SK-N-SH treated with all-trans-retinoic acid at 6 μM for 48 hours (cell line): ENCODE results near the gene NRXN2.

Experiments
- ATAC-seq: fragments of 200-7000 bp; cut with Tn5 transposase; 3 replicates; pipeline ENCODE4 v1.9.1; 2020; ENCODE audit warnings: mild to moderate bottlenecking, moderate library complexity
- ARNTL ChIP-seq: fragments of 450-650 bp; formaldehyde crosslinking; IDR thresholded peaks from 2 replicates; pipeline ENCODE4 v1.5.0; 2020; ENCODE audit warnings: low read depth, mild to moderate bottlenecking, moderate library complexity, borderline replicate concordance
- BACH2 ChIP-seq: fragments of 250-450 bp; sonication (Bioruptor Pico); IDR thresholded peaks from 2 replicates; pipeline ENCODE4 v1.9.0; 2021; ENCODE audit warnings: mild to moderate bottlenecking, borderline replicate concordance
- CSDC2 ChIP-seq: fragments of 250-450 bp; sonication (Bioruptor Pico); IDR thresholded peaks from 2 replicates; pipeline ENCODE4 v1.5.0; 2020; ENCODE audit warnings: mild to moderate bottlenecking, moderate library complexity
- ESRRG ChIP-seq: fragments of 250-450 bp; sonication (Bioruptor Pico); IDR thresholded peaks from 2 replicates; pipeline ENCODE4 v1.6.1; 2021; ENCODE audit warnings: mild to moderate bottlenecking
- GLIS3 ChIP-seq: fragments of 250-450 bp; sonication (Bioruptor Pico); IDR thresholded peaks from 2 replicates; pipeline ENCODE4 v1.5.0; 2020; ENCODE audit warnings: mild to moderate bottlenecking, moderate library complexity
- ISL1 ChIP-seq: fragments of 250-450 bp; sonication (Bioruptor Pico); IDR thresholded peaks from 2 replicates; pipeline ENCODE4 v2.1.2; 2022; ENCODE audit warnings: mild to moderate bottlenecking, moderate library complexity
- OSR1 ChIP-seq: fragments of 250-450 bp; sonication (Bioruptor Pico); IDR thresholded peaks from 2 replicates; pipeline ENCODE4 v1.8.0; 2022; ENCODE audit warnings: moderate library complexity, mild to moderate bottlenecking, inconsistent platforms
- PPARA ChIP-seq: fragments of 250-450 bp; sonication (Bioruptor Pico); IDR thresholded peaks from 2 replicates; pipeline ENCODE4 v1.5.0; 2020; ENCODE audit warnings: mild to moderate bottlenecking, borderline replicate concordance
- RARB ChIP-seq: fragments of 250-450 bp; sonication (Bioruptor Pico); IDR thresholded peaks from 2 replicates; pipeline ENCODE4 v1.8.0; 2021; ENCODE audit warnings: mild to moderate bottlenecking, moderate library complexity
- SNAI2 ChIP-seq: fragments of 250-450 bp; sonication (Bioruptor Pico); IDR thresholded peaks from 2 replicates; pipeline ENCODE4 v1.5.0; 2020; ENCODE audit warnings: mild to moderate bottlenecking, moderate library complexity
- TCF4 ChIP-seq: fragments of 250-450 bp; sonication (Bioruptor Pico); IDR thresholded peaks from 2 replicates; pipeline ENCODE4 v1.8.0; 2021; ENCODE audit warnings: mild to moderate bottlenecking, moderate library complexity, borderline replicate concordance
- TOX ChIP-seq: fragments of 250-450 bp; sonication (Bioruptor Pico); IDR thresholded peaks from 2 replicates; pipeline ENCODE4 v1.8.0; 2021; ENCODE audit warnings: mild to moderate bottlenecking, moderate library complexity, borderline replicate concordance
- ZC3H10 ChIP-seq: fragments of 250-450 bp; sonication (Bioruptor Pico); IDR thresholded peaks from 2 replicates; pipeline ENCODE4 v1.5.1; 2021; ENCODE audit warnings: mild to moderate bottlenecking, moderate library complexity
- ZFP3 ChIP-seq: fragments of 250-450 bp; sonication (Bioruptor Pico); IDR thresholded peaks from 2 replicates; pipeline ENCODE4 v1.5.0; 2020; ENCODE audit warnings: mild to moderate bottlenecking, moderate library complexity
- ZFP30 ChIP-seq: fragments of 450-650 bp; formaldehyde crosslinking; IDR thresholded peaks from 2 replicates; pipeline ENCODE4 v1.5.0; 2022; ENCODE audit warnings: mild to moderate bottlenecking, moderate library complexity
- ZNF565 ChIP-seq: fragments of 450-650 bp; formaldehyde crosslinking; conservative IDR thresholded peaks from 2 replicates; pipeline ENCODE4 v1.5.0; 2020; ENCODE audit warnings: low read depth, mild to moderate bottlenecking, moderate library complexity
- ZNF70 ChIP-seq: fragments of 450-650 bp; formaldehyde crosslinking; IDR thresholded peaks from 2 replicates; pipeline ENCODE4 v1.5.0; 2020; ENCODE audit warnings: mild to moderate bottlenecking, moderate library complexity
- ZNF8 ChIP-seq: fragments of 450-650 bp; formaldehyde crosslinking; IDR thresholded peaks from 2 replicates; pipeline ENCODE4 v1.5.0; 2020; ENCODE audit warnings: mild to moderate bottlenecking, moderate library complexity
- TF ChIP-seq, protein P1 (sequence below): fragments of 250-450 bp; sonication (Bioruptor Pico); IDR thresholded peaks from 2 replicates; pipeline ENCODE4 v1.8.0; 2021; ENCODE audit warnings: low read depth, mild to moderate bottlenecking, moderate library complexity, borderline replicate concordance
- TF ChIP-seq, protein P2 (sequence below): fragments of 250-450 bp; sonication (Bioruptor Pico); IDR thresholded peaks from 2 replicates; pipeline ENCODE4 v1.5.1; 2021; ENCODE audit warnings: mild to moderate bottlenecking, moderate library complexity
- TF ChIP-seq, protein P3 (sequence below): fragments of 250-450 bp; sonication (Bioruptor Pico); IDR thresholded peaks from 2 replicates; pipeline ENCODE4 v1.8.0; 2020; ENCODE audit warnings: mild to moderate bottlenecking, moderate library complexity, borderline replicate concordance

The NRXN2 gene

DNA sequence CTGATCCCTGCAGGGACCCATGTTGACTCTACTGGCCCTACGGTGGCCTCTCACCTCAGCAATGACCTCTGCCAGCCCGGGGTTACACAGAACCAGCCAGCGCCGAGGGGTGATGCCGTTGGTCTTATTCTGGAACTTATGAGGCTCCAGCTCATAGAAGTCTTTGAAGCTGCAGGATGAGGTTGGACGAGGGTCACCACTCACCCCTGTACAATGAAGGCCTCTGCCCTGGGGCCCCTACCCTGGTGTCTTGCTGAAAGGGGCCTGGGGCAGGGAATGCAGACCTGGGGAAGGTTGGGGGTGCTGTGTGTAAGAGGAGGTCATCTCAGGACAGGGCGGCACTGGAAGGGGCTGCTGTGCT, 30.0 kb upstream of the NRXN2 start:
- no peak for ATAC-seq
- TF ChIP-seq RARB (CRISPR knock-in tag) (no peak), ZFP30 (CRISPR knock-in tag) (no peak), PPARA (CRISPR knock-in tag) (no peak), ZNF565 (CRISPR knock-in tag) (no peak), ZNF8 (CRISPR knock-in tag) (no peak)
- TF ChIP-seq, protein P1, sequence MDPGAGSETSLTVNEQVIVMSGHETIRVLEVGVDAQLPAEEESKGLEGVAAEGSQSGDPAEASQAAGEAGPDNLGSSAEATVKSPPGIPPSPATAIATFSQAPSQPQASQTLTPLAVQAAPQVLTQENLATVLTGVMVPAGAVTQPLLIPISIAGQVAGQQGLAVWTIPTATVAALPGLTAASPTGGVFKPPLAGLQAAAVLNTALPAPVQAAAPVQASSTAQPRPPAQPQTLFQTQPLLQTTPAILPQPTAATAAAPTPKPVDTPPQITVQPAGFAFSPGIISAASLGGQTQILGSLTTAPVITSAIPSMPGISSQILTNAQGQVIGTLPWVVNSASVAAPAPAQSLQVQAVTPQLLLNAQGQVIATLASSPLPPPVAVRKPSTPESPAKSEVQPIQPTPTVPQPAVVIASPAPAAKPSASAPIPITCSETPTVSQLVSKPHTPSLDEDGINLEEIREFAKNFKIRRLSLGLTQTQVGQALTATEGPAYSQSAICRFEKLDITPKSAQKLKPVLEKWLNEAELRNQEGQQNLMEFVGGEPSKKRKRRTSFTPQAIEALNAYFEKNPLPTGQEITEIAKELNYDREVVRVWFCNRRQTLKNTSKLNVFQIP (CRISPR knock-in tag): no peak
- TF ChIP-seq, all 23 proteins: peak for 0

DNA sequence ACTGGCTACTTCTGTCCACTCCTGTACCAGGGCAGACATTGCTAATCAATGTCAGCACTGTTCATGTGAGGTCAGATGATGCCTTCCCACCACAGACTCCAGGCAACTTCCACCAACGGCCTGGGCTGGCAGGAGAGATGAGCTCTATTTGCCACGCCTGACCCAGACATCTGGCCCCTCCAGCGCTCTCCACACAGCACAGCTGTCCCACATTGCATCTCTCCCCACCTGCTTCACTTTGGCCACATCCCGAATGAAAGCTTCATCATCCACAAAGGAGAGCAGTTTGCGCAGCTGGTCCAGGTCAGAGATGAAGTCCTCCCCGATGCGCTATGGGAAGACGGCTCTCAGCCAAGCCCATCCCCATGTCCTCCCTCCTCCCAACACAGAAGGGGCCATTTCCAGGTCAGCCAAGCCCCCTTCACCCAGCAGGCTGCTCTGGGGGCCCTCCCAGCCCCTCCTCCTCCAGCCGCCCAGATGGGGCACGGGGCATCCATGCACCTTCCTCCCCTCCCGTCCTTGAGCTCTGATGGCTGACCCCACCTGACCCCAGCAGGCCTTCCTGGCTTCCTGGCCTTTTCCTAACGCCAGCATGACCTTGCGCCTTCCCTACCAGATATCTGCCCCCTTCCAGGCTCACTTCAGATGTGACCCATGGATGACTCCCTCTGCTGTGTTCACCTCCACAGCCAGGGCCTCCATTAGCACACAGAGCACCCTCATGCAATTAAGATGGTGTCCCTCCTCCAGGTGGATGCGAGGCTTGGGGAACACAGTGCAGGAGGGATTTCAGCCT, 29.4 kb upstream of the NRXN2 start:
- TF ChIP-seq SNAI2 (CRISPR knock-in tag): no peak

DNA sequence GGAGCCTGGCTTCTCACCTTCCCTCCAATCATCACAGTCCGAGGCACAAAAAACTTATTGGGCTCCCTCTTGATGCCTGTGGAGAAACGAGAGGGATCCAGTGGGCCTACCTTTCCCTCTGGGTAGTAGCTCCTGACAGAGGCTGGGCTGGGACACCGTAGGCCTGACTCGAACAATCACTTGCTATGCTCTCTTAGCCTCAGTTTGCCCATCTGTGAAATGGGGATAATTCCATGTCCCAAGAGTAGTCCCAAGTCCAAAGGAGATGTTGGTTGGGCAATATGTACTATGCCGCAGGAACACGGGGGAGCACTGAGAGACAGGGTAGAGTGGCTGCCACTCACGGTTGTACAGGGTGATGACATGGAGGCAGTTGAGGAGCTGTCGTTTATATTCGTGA, 28.6 kb upstream of the NRXN2 start:
- TF ChIP-seq ZFP30 (CRISPR knock-in tag): no peak
- no peak for TF ChIP-seq ESRRG
- TF ChIP-seq ZFP3: no peak
- TF ChIP-seq RARB (CRISPR knock-in tag): no peak
- TF ChIP-seq, protein P2, sequence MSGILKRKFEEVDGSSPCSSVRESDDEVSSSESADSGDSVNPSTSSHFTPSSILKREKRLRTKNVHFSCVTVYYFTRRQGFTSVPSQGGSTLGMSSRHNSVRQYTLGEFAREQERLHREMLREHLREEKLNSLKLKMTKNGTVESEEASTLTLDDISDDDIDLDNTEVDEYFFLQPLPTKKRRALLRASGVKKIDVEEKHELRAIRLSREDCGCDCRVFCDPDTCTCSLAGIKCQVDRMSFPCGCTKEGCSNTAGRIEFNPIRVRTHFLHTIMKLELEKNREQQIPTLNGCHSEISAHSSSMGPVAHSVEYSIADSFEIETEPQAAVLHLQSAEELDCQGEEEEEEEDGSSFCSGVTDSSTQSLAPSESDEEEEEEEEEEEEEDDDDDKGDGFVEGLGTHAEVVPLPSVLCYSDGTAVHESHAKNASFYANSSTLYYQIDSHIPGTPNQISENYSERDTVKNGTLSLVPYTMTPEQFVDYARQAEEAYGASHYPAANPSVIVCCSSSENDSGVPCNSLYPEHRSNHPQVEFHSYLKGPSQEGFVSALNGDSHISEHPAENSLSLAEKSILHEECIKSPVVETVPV (CRISPR knock-in tag): no peak
- no peak for TF ChIP-seq CSDC2 (CRISPR knock-in tag)
- no peak for TF ChIP-seq ZC3H10
- TF ChIP-seq ZNF70: no peak
- no peak for TF ChIP-seq OSR1
- TF ChIP-seq, all 23 proteins: peak for 0
- no peak for ATAC-seq

More for the DNA sequence above, 29.4 kb upstream of the NRXN2 start:
- ATAC-seq: no peak

DNA sequence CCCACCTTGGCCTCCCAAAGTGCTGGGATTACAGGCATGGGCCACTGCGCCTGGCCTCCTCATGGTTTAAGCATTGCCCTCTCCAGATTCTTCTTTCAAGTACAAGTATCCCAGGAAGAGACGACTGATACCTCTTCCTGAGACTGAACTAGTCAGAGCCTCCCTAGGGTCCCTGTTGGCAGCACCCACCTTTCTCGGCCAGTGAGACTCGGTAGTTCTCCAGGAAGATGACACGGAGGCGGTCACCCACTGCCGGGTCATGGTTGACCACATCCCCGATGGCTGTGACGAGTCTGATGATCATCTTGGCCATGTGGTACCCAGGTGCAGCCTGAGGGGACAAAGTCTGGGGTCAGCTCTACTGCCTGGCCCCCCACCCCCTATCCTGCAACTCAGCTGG, 28.1 kb upstream of the NRXN2 start:
- no peak for ATAC-seq
- no peak for TF ChIP-seq ISL1
- no peak for TF ChIP-seq RARB (CRISPR knock-in tag)
- no peak for TF ChIP-seq BACH2 (CRISPR knock-in tag)
- TF ChIP-seq GLIS3: no peak
- TF ChIP-seq ZFP3: no peak
- no peak for TF ChIP-seq SNAI2 (CRISPR knock-in tag)
- no peak for TF ChIP-seq TCF4 (CRISPR knock-in tag)
- TF ChIP-seq PPARA (CRISPR knock-in tag): no peak
- no peak for TF ChIP-seq ESRRG
- TF ChIP-seq ZNF70: no peak
- TF ChIP-seq CSDC2 (CRISPR knock-in tag): no peak
- TF ChIP-seq, protein P3, sequence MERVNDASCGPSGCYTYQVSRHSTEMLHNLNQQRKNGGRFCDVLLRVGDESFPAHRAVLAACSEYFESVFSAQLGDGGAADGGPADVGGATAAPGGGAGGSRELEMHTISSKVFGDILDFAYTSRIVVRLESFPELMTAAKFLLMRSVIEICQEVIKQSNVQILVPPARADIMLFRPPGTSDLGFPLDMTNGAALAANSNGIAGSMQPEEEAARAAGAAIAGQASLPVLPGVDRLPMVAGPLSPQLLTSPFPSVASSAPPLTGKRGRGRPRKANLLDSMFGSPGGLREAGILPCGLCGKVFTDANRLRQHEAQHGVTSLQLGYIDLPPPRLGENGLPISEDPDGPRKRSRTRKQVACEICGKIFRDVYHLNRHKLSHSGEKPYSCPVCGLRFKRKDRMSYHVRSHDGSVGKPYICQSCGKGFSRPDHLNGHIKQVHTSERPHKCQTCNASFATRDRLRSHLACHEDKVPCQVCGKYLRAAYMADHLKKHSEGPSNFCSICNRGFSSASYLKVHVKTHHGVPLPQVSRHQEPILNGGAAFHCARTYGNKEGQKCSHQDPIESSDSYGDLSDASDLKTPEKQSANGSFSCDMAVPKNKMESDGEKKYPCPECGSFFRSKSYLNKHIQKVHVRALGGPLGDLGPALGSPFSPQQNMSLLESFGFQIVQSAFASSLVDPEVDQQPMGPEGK (CRISPR knock-in tag): no peak
- TF ChIP-seq OSR1: no peak
- no peak for TF ChIP-seq ZFP30 (CRISPR knock-in tag)
- no peak for TF ChIP-seq ZC3H10
- TF ChIP-seq, all 23 proteins: peak for 0

DNA sequence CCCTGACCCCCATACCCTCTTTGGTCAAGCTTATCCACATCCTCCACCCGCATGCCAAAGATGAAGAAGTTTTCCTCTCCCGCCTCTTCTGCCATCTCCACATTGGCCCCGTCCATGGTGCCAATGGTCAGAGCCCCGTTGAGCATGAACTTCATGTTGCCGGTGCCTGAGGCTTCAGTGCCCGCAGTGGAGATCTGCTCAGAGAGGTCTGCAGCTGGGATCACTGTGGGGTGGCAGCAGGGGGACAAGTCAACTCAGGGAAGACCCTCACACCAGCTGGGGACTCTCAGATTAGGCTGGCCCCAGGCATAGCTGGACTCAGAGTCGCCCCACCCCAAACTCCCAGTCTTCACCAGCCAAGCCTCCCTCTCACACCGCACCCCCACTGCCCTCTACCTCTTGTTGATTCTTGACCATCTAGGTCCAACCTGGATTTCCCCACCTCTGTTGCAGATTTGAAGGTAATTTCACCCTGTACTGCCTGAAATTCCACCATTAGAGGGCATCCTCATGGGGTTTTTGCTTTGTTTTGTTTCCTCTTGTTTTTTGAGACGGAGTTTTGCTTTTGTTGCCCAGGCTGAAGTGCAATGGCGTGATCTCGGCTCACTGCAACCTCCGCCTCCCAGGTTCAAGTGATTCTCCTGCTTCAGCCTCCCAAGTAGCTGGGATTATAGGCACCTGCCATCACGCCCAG, 27.5 kb upstream of the NRXN2 start:
- ATAC-seq: no peak
- TF ChIP-seq ZC3H10 (no peak), ZNF8 (CRISPR knock-in tag) (no peak), ZNF565 (CRISPR knock-in tag) (no peak), PPARA (CRISPR knock-in tag) (no peak), GLIS3 (no peak), ZFP3 (no peak), OSR1 (no peak), ARNTL (CRISPR knock-in tag) (no peak), TCF4 (CRISPR knock-in tag) (no peak), ESRRG (no peak), TOX (CRISPR knock-in tag) (no peak), BACH2 (CRISPR knock-in tag) (no peak)
- TF ChIP-seq, protein P1 (CRISPR knock-in tag): no peak
- TF ChIP-seq, protein P2 (CRISPR knock-in tag): no peak
